ENCODE results near the gene PLXNA2. TPM values are rescaled to one million over a fixed set of nuclear protein-coding genes. Genes with fewer than 3 reads are reported as not detected.

Gene PLXNA2
- total RNA-seq, 1 donor from 2014 or later: 14.1 TPM

- peaks cover 0 to 2% (median 0%) of the 10 kb centered on the region in 3 donors for H3K27me3 ChIP-seq (ENCODE audit: control insufficient read depth in 3 of 3, insufficient read depth in 3 of 3, low read length in 3 of 3)
- no peak overlapping the region for H3K4me3 ChIP-seq (ENCODE audit: low read length in 3 of 3)
- no peak overlapping the region for H3K27ac ChIP-seq (ENCODE audit: low read depth, low read length)
- no peaks in the 10 kb centered on the region for H3K36me3 ChIP-seq (ENCODE audit: control insufficient read depth in 3 of 3, insufficient read depth in 3 of 3, low read length in 3 of 3)
- H3K4me1 ChIP-seq (ENCODE audit: control insufficient read depth in 3 of 3, insufficient read depth in 3 of 3, low read length in 3 of 3): peaks cover 3 to 7% (median 5%) of the 10 kb centered on the region in 3 donors
- no peaks in the 10 kb centered on the region for H3K9me3 ChIP-seq (ENCODE audit: control insufficient read depth in 3 of 3, low read length in 3 of 3)
- H3K9ac ChIP-seq (ENCODE audit: low read depth in 1 of 3, low read length in 3 of 3): no peak overlapping the region
Measured at GRCh38 chr1:208278638-208279037, 34.5 kb upstream of the PLXNA2 start.

- Histone ChIP-seq H3K27ac (ENCODE audit: low read depth, low read length) (no peak overlapping the region), H3K36me3 (ENCODE audit: control insufficient read depth in 3 of 3, insufficient read depth in 3 of 3, low read length in 3 of 3) (no peaks in the 10 kb centered on the region), H3K9ac (ENCODE audit: low read depth in 1 of 3, low read length in 3 of 3) (no peak overlapping the region), H3K9me3 (ENCODE audit: control insufficient read depth in 3 of 3, low read length in 3 of 3) (no peaks in the 10 kb centered on the region), H3K4me3 (ENCODE audit: low read length in 3 of 3) (no peak overlapping the region), H3K4me1 (ENCODE audit: control insufficient read depth in 3 of 3, insufficient read depth in 3 of 3, low read length in 3 of 3) (peaks cover 3 to 7% (median 5%) of the 10 kb centered on the region in 3 donors), H3K27me3 (ENCODE audit: control insufficient read depth in 3 of 3, insufficient read depth in 3 of 3, low read length in 3 of 3) (peaks cover 0 to 3% (median 2%) of the 10 kb centered on the region in 3 donors)
Measured at GRCh38 chr1:208276757-208277435, 32.7 kb upstream of the PLXNA2 start.

GRCh38 chr1:208275083-208275482 lies 30.9 kb upstream of the PLXNA2 start:
- H3K27me3 ChIP-seq (ENCODE audit: control insufficient read depth in 3 of 3, insufficient read depth in 3 of 3, low read length in 3 of 3): peaks cover 0 to 3% (median 2%) of the 10 kb centered on the region in 3 donors
- H3K9me3 ChIP-seq (ENCODE audit: control insufficient read depth in 3 of 3, low read length in 3 of 3): no peaks in the 10 kb centered on the region
- no peaks in the 10 kb centered on the region for H3K36me3 ChIP-seq (ENCODE audit: control insufficient read depth in 3 of 3, insufficient read depth in 3 of 3, low read length in 3 of 3)
- H3K27ac ChIP-seq (ENCODE audit: low read depth, low read length): no peak overlapping the region
- H3K4me3 ChIP-seq (ENCODE audit: low read length in 3 of 3): no peak overlapping the region
- peaks cover 3 to 7% (median 5%) of the 10 kb centered on the region in 3 donors for H3K4me1 ChIP-seq (ENCODE audit: control insufficient read depth in 3 of 3, insufficient read depth in 3 of 3, low read length in 3 of 3)
- no peak overlapping the region for H3K9ac ChIP-seq (ENCODE audit: low read depth in 1 of 3, low read length in 3 of 3)

GRCh38 chr1:208273386-208274017 lies 29.3 kb upstream of the PLXNA2 start:
- peaks cover 6 to 15% (median 13%) of the 10 kb centered on the region in 3 donors for H3K4me1 ChIP-seq (ENCODE audit: control insufficient read depth in 3 of 3, insufficient read depth in 3 of 3, low read length in 3 of 3)
- no peak overlapping the region for H3K4me3 ChIP-seq (ENCODE audit: low read length in 3 of 3)
- no peaks in the 10 kb centered on the region for H3K36me3 ChIP-seq (ENCODE audit: control insufficient read depth in 3 of 3, insufficient read depth in 3 of 3, low read length in 3 of 3)
- H3K9me3 ChIP-seq (ENCODE audit: control insufficient read depth in 3 of 3, low read length in 3 of 3): no peaks in the 10 kb centered on the region
- no peak overlapping the region for H3K27ac ChIP-seq (ENCODE audit: low read depth, low read length)
- H3K9ac ChIP-seq (ENCODE audit: low read depth in 1 of 3, low read length in 3 of 3): no peak overlapping the region
- peaks cover 0 to 5% (median 2%) of the 10 kb centered on the region in 3 donors for H3K27me3 ChIP-seq (ENCODE audit: control insufficient read depth in 3 of 3, insufficient read depth in 3 of 3, low read length in 3 of 3)

GRCh38 chr1:208272713-208273112 lies 28.5 kb upstream of the PLXNA2 start:
- no peak overlapping the region for H3K9ac ChIP-seq (ENCODE audit: low read depth in 1 of 3, low read length in 3 of 3)
- no peak overlapping the region for H3K4me3 ChIP-seq (ENCODE audit: low read length in 3 of 3)
- no peaks in the 10 kb centered on the region for H3K36me3 ChIP-seq (ENCODE audit: control insufficient read depth in 3 of 3, insufficient read depth in 3 of 3, low read length in 3 of 3)
- H3K9me3 ChIP-seq (ENCODE audit: control insufficient read depth in 3 of 3, low read length in 3 of 3): no peaks in the 10 kb centered on the region
- H3K4me1 ChIP-seq (ENCODE audit: control insufficient read depth in 3 of 3, insufficient read depth in 3 of 3, low read length in 3 of 3): peaks cover 6 to 12% (median 12%) of the 10 kb centered on the region in 3 donors
- peaks cover 2 to 6% (median 2%) of the 10 kb centered on the region in 3 donors for H3K27me3 ChIP-seq (ENCODE audit: control insufficient read depth in 3 of 3, insufficient read depth in 3 of 3, low read length in 3 of 3)
- no peak overlapping the region for H3K27ac ChIP-seq (ENCODE audit: low read depth, low read length)

- Histone ChIP-seq H3K27me3 (ENCODE audit: control insufficient read depth in 3 of 3, insufficient read depth in 3 of 3, low read length in 3 of 3) (peaks cover 2 to 8% (median 2%) of the 10 kb centered on the region in 3 donors), H3K9me3 (ENCODE audit: control insufficient read depth in 3 of 3, low read length in 3 of 3) (no peaks in the 10 kb centered on the region), H3K9ac (ENCODE audit: low read depth in 1 of 3, low read length in 3 of 3) (no peak overlapping the region), H3K4me3 (ENCODE audit: low read length in 3 of 3) (no peak overlapping the region), H3K4me1 (ENCODE audit: control insufficient read depth in 3 of 3, insufficient read depth in 3 of 3, low read length in 3 of 3) (peaks cover 6 to 12% (median 12%) of the 10 kb centered on the region in 3 donors), H3K36me3 (ENCODE audit: control insufficient read depth in 3 of 3, insufficient read depth in 3 of 3, low read length in 3 of 3) (no peaks in the 10 kb centered on the region), H3K27ac (ENCODE audit: low read depth, low read length) (no peak overlapping the region)
Measured at GRCh38 chr1:208272311-208272710, 28.1 kb upstream of the PLXNA2 start.

GRCh38 chr1:208271236-208271635 lies 27.1 kb upstream of the PLXNA2 start:
- H3K36me3 ChIP-seq (ENCODE audit: control insufficient read depth in 3 of 3, insufficient read depth in 3 of 3, low read length in 3 of 3): no peaks in the 10 kb centered on the region
- peaks cover 2 to 13% (median 5%) of the 10 kb centered on the region in 3 donors for H3K27me3 ChIP-seq (ENCODE audit: control insufficient read depth in 3 of 3, insufficient read depth in 3 of 3, low read length in 3 of 3)
- peaks cover 6 to 12% (median 12%) of the 10 kb centered on the region in 3 donors for H3K4me1 ChIP-seq (ENCODE audit: control insufficient read depth in 3 of 3, insufficient read depth in 3 of 3, low read length in 3 of 3)
- H3K9ac ChIP-seq (ENCODE audit: low read depth in 1 of 3, low read length in 3 of 3): no peak overlapping the region
- H3K9me3 ChIP-seq (ENCODE audit: control insufficient read depth in 3 of 3, low read length in 3 of 3): no peaks in the 10 kb centered on the region
- no peak overlapping the region for H3K27ac ChIP-seq (ENCODE audit: low read depth, low read length)
- H3K4me3 ChIP-seq (ENCODE audit: low read length in 3 of 3): no peak overlapping the region

GRCh38 chr1:208270651-208271141 lies 26.5 kb upstream of the PLXNA2 start:
- Histone ChIP-seq H3K27ac (ENCODE audit: low read depth, low read length) (no peak overlapping the region), H3K4me3 (ENCODE audit: low read length in 3 of 3) (no peak overlapping the region), H3K9me3 (ENCODE audit: control insufficient read depth in 3 of 3, low read length in 3 of 3) (no peaks in the 10 kb centered on the region)

GRCh38 chr1:208269338-208269666 lies 25.1 kb upstream of the PLXNA2 start:
- Histone ChIP-seq H3K27me3 (ENCODE audit: control insufficient read depth in 3 of 3, insufficient read depth in 3 of 3, low read length in 3 of 3) (peaks cover 2 to 13% (median 5%) of the 10 kb centered on the region in 3 donors), H3K4me3 (ENCODE audit: low read length in 3 of 3) (no peak overlapping the region), H3K4me1 (ENCODE audit: control insufficient read depth in 3 of 3, insufficient read depth in 3 of 3, low read length in 3 of 3) (peaks cover 6 to 12% (median 12%) of the 10 kb centered on the region in 3 donors), H3K27ac (ENCODE audit: low read depth, low read length) (no peak overlapping the region), H3K36me3 (ENCODE audit: control insufficient read depth in 3 of 3, insufficient read depth in 3 of 3, low read length in 3 of 3) (no peaks in the 10 kb centered on the region), H3K9ac (ENCODE audit: low read depth in 1 of 3, low read length in 3 of 3) (peak overlapping the region in 1 of 3 donors; percentile 20), H3K9me3 (ENCODE audit: control insufficient read depth in 3 of 3, low read length in 3 of 3) (no peaks in the 10 kb centered on the region)

More at GRCh38 chr1:208270651-208271141, 26.5 kb upstream of the PLXNA2 start:
- Histone ChIP-seq H3K4me1 (ENCODE audit: control insufficient read depth in 3 of 3, insufficient read depth in 3 of 3, low read length in 3 of 3) (peaks cover 6 to 12% (median 12%) of the 10 kb centered on the region in 3 donors), H3K9ac (ENCODE audit: low read depth in 1 of 3, low read length in 3 of 3) (no peak overlapping the region), H3K36me3 (ENCODE audit: control insufficient read depth in 3 of 3, insufficient read depth in 3 of 3, low read length in 3 of 3) (no peaks in the 10 kb centered on the region), H3K27me3 (ENCODE audit: control insufficient read depth in 3 of 3, insufficient read depth in 3 of 3, low read length in 3 of 3) (peaks cover 2 to 13% (median 5%) of the 10 kb centered on the region in 3 donors)

All from skeletal muscle tissue (tissue), 4 donors.